ENCODE measurements around the gene GLIS1. TPM values are rescaled to one million over a fixed set of nuclear protein-coding genes. Genes with fewer than 3 reads are reported as not detected.

The GLIS1 gene
- total and polyA plus RNA-seq, 10 of the 15 experiments (the other 5 are each of a cell fraction or from before 2014, with no cell fraction given): not detected

GRCh38 chr1:53654216-53655210 is 84.5 kb downstream of the GLIS1 start:
- Histone ChIP-seq H3K27ac (ENCODE audit: control insufficient read depth, insufficient read depth) (no peak overlapping the region), H2AFZ (ENCODE audit: control insufficient read depth, low read depth, low read length) (no peak overlapping the region), H3K4me2 (ENCODE audit: control insufficient read depth, insufficient read depth) (no peak overlapping the region), H3K36me3 (ENCODE audit: control insufficient read depth in 2 of 2, insufficient read depth in 2 of 2, low read length in 1 of 2) (no peaks in the 10 kb centered on the region), H3K4me3 (no peak overlapping the region), H3K4me1 (ENCODE audit: control insufficient read depth, insufficient read depth, low read length) (no peaks in the 10 kb centered on the region), H3K27me3 (replicated peaks in 1 of 2; ENCODE audit: control insufficient read depth in 2 of 2, insufficient read depth in 2 of 2, low read length in 1 of 2) (peaks cover 4 to 5% of the 10 kb centered on the region in 2 experiments; a peak in 3 of 4 replicates), H3K9me3 (replicated peaks; ENCODE audit: control insufficient read depth, insufficient read depth, low read length) (no peaks in the 10 kb centered on the region), H3K79me2 (ENCODE audit: control insufficient read depth, insufficient read depth, low read length) (no peaks in the 10 kb centered on the region), H4K20me1 (ENCODE audit: control insufficient read depth, insufficient read depth) (no peaks in the 10 kb centered on the region), H3K9ac (ENCODE audit: control insufficient read depth, insufficient read depth, low read length) (no peak overlapping the region)
- no TSS peak for BruUV-seq (replicated peaks)
- WGBS (ENCODE audit: insufficient coverage, insufficient replicate concordance, low lambda C conversion rate, missing lambda C conversion rate): 24% methylated on average over 27 of the region's 27 CpGs
- ATAC-seq: no peak
- ChIA-PET RAD21 (ENCODE audit: unreplicated experiment) (no interaction called here), CTCF (no interaction called here), SMC1A (ENCODE audit: uncharacterized antibody, unreplicated experiment) (no interaction called here), POLR2A (no interaction called here)
- in situ Hi-C loops (cut with MboI): no loop called here
- no peak for DNase-seq (ENCODE audit: low read depth, low spot score)
- intact Hi-C loops (cut with micrococcal nuclease; ENCODE audit: unreplicated experiment): no loop called here
- no peak for FAIRE-seq
- TF ChIP-seq POLR2AphosphoS2 (IDR thresholded peaks at IDR 0.05; ENCODE audit: low read depth, low read length) (no peak), CBX3 (IDR thresholded peaks at IDR 0.05; ENCODE audit: borderline replicate concordance, low read depth) (no peak), IRF5 (IDR thresholded peaks at IDR 0.05; ENCODE audit: borderline replicate concordance) (no peak), SMAD5 (IDR thresholded peaks at IDR 0.05; ENCODE audit: low read depth) (no peak), MTA2 (IDR thresholded peaks at IDR 0.05; ENCODE audit: low read depth) (no peak), CHD1 (IDR thresholded peaks at IDR 0.05; ENCODE audit: low read depth, low read length) (no peak), HDGF (IDR thresholded peaks at IDR 0.05) (no peak), TARDBP (IDR thresholded peaks at IDR 0.05; ENCODE audit: borderline replicate concordance) (no peak), ZNF592 (IDR thresholded peaks at IDR 0.05) (no peak), MEF2A (IDR thresholded peaks at IDR 0.05; ENCODE audit: insufficient read depth, low read depth, low read length) (no peak), WRNIP1 (IDR thresholded peaks at IDR 0.05; ENCODE audit: borderline replicate concordance, low read depth, low read length) (no peak)
- TF ChIP-seq, protein P1, sequence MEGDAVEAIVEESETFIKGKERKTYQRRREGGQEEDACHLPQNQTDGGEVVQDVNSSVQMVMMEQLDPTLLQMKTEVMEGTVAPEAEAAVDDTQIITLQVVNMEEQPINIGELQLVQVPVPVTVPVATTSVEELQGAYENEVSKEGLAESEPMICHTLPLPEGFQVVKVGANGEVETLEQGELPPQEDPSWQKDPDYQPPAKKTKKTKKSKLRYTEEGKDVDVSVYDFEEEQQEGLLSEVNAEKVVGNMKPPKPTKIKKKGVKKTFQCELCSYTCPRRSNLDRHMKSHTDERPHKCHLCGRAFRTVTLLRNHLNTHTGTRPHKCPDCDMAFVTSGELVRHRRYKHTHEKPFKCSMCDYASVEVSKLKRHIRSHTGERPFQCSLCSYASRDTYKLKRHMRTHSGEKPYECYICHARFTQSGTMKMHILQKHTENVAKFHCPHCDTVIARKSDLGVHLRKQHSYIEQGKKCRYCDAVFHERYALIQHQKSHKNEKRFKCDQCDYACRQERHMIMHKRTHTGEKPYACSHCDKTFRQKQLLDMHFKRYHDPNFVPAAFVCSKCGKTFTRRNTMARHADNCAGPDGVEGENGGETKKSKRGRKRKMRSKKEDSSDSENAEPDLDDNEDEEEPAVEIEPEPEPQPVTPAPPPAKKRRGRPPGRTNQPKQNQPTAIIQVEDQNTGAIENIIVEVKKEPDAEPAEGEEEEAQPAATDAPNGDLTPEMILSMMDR (IDR thresholded peaks at IDR 0.05 in 2 of 3, conservative IDR thresholded peaks at IDR 0.05 in 1 of 3; ENCODE audit: control insufficient read depth in 2 of 3, extremely low read depth in 1 of 3, insufficient read depth in 1 of 3, low read depth in 3 of 3, low read length in 3 of 3): no peak
- TF ChIP-seq, protein P2, sequence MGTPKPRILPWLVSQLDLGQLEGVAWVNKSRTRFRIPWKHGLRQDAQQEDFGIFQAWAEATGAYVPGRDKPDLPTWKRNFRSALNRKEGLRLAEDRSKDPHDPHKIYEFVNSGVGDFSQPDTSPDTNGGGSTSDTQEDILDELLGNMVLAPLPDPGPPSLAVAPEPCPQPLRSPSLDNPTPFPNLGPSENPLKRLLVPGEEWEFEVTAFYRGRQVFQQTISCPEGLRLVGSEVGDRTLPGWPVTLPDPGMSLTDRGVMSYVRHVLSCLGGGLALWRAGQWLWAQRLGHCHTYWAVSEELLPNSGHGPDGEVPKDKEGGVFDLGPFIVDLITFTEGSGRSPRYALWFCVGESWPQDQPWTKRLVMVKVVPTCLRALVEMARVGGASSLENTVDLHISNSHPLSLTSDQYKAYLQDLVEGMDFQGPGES (IDR thresholded peaks at IDR 0.05): no peak

All from GM12878 (cell line).